NCI-H187 treated with DMSO at 0.1 percent for 48 hours (cell line): ENCODE results near the gene DESI2.
"Not testable (repeated sequence)": the region's sequence is repeated elsewhere in the genome, so short reads cannot be mapped to it uniquely, and the experiment has no call there.

Experiments used
- DNase-seq: peaks from one replicate; lab custom pipeline; 2025; lab: John Stamatoyannopoulos, UW

Gene DESI2

GRCh38 chr1:244705261-244706234 lies 52.6 kb downstream of the DESI2 start:
- no peak for DNase-seq

DNA sequence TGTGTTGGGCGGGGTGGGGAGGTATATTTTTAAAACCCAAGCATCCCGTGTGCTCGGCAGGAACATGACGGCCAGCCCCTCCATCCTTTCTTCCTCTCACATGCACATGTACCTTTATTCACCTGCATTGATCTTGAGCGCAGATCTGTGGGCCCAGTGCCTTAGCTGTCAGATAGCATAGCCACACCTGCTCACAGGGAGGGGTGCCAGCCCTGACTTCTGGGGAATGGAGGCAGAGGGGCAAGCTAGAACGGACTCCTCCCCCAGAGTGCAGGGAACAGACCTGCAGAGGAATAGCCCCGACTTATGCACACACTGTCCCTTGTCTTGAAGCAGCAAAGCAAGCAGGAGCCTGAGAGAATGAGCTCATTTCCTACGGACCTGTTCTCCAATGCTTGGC lies 56.1 kb downstream of the DESI2 start:
- DNase-seq = no peak

DNA sequence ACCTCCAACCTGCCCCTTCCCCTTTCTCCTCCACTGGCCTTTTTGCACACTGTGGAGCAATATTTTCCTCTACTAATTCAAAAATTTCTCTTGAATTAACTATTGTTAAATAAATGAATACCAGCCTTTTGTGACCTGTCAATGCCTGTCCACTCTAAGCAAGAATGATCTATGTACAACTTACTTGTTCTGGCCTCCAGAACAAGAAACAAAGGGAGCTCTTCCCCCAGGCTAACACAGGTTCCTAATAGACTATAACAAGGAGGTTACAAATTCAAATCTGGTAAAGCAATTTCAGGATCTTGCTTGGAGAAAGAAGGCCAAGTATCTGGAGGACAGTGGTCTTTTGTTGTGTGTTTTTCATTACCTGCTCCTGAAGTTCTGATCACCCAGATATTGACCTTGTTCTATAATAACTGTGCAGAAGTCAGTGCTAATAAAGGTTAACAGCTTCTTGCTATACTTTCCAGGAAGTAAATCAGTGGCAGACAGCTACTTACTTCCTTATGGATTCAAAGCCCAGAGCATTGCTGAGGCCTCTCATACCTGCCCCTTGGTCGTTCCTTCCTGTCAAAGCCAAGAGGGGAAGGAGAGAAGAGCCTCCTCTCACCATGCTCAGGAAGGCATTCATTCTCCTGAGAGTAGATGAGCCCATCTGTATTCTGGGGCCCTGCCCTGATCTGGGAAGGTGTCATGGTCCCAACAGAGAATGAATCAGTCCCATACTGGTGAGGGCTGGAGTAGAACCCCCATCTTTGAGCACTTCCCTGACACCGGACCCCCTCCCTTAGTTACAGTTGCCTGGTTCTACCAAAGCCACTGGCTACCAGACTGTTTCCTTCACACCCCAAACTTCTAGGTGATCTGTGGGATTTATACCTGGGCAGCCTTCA lies 56.8 kb downstream of the DESI2 start:
- DNase-seq = no peak

GRCh38 chr1:244710474-244711062 lies 57.6 kb downstream of the DESI2 start:
- DNase-seq = no peak

GRCh38 chr1:244712669-244713068 lies 59.7 kb downstream of the DESI2 start:
- DNase-seq = no peak

- DNase-seq = no peak
Measured at GRCh38 chr1:244713332-244713731, 60.4 kb downstream of the DESI2 start.

DNA sequence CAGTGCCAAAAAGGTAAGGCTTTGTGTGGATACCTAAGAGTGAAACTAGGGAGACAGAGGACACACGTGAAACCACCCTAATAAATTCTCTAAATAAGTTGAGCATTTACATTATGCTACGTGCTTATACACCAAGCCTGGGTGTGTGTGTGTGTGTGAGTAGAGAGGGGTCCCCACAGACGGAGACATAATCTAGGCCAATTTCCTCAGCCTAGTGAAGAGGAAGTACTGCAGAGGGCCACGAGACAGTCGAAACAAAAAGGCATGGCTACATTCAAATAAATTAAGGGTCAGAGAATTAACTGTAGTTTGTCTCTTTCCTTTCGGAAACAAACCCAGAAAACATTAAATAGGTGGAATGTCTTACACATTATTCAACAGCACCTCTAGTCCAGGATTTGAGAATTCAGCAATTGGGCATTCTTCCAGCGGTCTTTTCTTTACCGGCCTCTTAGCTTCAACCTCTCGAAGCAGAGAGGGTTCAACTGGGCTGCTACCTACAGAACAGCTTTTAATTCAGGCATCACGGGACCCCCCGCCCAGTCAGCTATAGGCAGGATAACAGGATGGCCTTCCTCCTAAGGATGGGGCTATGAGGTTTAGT lies 75.0 kb downstream of the DESI2 start:
- DNase-seq = no peak

DNA sequence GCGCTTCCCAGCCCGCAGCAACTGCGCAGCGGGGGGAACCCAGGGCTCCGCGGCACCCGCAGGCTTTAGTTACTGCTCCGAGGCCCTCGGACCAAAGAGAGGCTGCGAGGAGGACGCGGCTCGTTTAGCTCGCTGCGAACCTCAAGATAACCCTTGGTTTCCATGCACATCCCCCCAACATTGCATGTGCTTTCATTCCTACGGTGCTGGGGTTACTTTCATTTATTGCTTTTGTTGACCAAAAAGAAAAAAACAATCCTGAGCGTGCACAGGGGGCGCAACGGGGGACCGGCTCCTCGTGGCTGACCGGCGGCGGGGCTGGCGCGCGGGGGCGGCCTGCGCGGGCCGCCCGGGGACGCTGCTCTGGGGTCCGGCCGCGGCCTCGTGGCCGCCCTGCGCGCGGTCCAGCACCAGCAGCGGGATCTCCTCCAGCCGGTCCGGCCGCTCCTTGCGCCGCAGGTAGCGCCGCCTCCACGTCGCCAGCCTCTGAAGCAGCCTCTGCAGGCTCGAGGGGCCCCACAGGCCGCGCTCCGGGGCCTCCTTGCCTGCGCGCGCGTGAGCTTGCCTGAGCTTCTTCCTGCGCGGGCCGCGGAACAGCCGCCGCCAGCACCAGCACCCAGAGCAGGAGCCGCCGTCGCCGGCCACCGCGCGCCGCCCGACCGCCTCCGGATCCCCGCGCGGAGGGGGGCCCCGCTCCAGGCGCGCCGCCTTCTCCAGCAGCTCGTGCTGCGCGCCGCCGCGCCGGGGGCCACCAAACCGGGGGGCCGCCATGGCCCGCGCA lies 77.4 kb downstream of the DESI2 start:
- DNase-seq = no peak

GRCh38 chr1:244730934-244731434 lies 78.1 kb downstream of the DESI2 start:
- no peak for DNase-seq

- DNase-seq = no peak
Measured at GRCh38 chr1:244731651-244732050, 78.7 kb downstream of the DESI2 start.

DNA sequence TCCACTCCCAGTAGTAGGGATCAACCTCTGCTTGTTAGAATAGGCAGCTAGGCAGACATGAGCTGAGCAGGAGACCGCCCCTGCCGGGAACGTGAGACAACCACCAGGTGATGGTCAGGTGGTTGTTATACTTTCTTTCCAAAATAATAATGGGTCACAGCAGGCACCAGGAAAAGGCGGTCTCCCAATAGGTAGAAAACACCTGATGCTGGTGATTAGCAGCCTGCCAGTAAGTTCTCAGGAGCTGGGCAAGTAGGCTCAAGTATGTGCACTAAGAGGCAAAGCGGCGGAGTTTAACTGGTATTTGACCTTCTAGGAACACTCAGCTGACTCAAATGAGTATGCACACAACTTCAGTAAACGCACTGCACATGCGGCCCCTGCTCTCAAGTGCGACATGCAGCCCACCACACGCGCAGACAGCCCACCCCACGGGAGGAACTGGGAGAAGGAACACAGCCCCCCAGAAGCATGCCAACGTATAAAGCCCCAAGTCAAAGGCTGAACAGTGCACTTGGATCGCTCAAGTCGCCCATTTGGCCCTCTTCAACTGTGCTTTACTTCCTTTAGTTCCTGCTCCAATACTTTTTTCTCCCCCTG lies 80.0 kb downstream of the DESI2 start:
- DNase-seq = no peak

GRCh38 chr1:244735404-244735803 lies 82.5 kb downstream of the DESI2 start:
- DNase-seq = no peak

DNA sequence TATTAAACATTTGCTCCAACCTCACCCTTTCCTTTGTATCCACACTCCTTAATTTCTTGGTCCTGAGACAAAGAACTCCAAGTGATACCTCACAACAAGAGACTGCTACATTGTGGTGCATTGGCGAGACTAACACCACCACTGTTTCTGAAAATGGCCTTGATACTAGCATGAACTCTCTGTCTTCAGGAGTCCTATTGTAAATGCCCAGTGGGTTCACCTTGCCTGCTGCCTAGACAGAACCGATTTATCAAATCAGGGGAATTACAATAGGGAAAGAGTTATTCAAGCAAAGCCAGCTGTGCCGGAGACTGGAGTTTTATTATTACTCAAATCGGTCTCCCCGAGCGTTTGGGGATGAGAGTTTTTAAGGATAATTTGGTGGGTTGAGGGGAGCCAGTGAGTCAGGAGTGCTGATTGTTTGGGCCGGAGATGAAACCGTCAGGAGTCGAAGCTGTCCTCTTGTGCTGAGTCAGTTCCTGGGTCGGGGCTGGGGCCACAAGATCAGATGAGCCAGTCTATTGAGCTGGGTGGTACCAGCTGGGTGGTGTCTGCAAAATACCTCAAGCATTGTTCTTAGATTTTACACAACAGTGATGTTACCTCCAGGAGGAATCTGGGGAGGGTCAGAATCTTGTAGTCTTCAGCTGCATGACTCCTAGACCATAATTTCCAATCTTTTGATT lies 83.1 kb downstream of the DESI2 start:
- no peak for DNase-seq

DNA sequence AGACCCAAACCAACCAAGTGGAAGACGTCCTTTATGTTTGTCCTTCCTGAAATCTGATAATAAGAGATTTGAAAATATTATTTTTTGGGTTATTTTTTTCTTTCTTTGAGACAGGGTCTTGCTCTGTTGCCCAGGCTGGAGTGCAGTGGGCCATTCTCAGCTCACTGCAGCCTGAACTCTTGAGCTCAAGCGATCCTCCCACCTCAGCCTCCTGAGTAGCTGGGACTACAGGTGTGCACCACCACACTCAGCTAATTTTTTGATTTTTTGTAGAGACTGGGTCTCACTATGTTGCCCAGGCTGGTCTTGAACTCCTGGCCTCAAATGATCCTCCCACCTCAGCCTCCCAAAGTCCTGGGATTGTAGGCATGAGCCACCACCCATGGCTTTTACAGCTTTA lies 86.2 kb downstream of the DESI2 start:
- not testable (repeated sequence) for DNase-seq

- DNase-seq = not testable (repeated sequence)
Measured at GRCh38 chr1:244740027-244740617, 87.2 kb downstream of the DESI2 start.

- DNase-seq = no peak
Measured at GRCh38 chr1:244741692-244742091, 88.8 kb downstream of the DESI2 start.

- DNase-seq = no peak
Measured at GRCh38 chr1:244749230-244750016, 96.5 kb downstream of the DESI2 start.

DNA sequence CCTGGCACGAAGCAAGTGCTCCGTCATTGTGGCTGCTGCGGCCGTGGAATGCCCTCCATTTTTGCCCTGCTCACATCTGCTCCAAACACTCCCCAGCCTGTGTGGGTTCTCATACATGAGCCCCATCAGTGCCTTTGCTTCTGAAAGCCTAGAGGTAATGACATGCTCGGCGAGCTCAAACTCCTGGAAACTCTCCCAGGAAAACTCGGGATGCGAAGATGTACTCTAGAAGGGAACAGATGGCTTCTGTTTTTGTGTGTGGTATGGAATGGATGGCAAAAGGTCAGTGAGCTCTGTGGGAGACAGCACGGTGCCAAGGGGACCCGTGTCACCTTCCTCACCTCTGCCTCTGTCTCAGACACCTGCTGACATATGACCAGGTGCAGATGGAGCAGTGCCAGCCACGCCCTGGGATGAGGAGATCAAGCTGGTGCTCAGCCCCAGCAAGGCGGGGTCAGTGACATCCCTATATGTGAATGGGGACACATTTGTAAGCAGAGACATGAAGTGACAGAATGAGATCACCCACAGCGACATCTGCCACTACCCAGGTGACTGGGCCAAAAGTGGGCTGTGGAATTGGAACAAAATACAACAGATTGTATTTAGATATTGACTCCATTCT lies 98.5 kb downstream of the DESI2 start:
- no peak for DNase-seq
